OCI-LY3 (cell line): ENCODE data around the gene ARSG.

Experiments
- H2AFZ ChIP-seq: fragments of 200-600, 300-600 bp; shearing (Covaris generic); 2 replicates; pipeline ENCODE4 v1.6.0; 2014; ENCODE audit warnings: antibody characterized with exemption, low read depth, low read length
- H3K27ac ChIP-seq: fragments of 200-600, 300-600 bp; sonication (generic); 2 replicates; pipeline ENCODE4 v1.5.1; 2014; ENCODE audit warnings: mild to moderate bottlenecking, low read length, moderate library complexity, mixed read lengths
- H3K27me3 ChIP-seq: fragments of 200-600, 300-600 bp; sonication (generic); 2 replicates; pipeline ENCODE4 v1.6.1; 2014; ENCODE audit warnings: low read depth, low read length, mixed read lengths
- H3K36me3 ChIP-seq: fragments of 200-600, 300-600 bp; sonication (generic); replicated peaks from 2 replicates; pipeline ENCODE3; 2014; ENCODE audit warnings: low read depth, low read length, mixed read lengths
- H3K4me1 ChIP-seq: fragments of 300-600, 200-600 bp; sonication (generic); 2 replicates; pipeline ENCODE4 v1.6.1; 2014; ENCODE audit warnings: low read length, mixed read lengths
- H3K4me2 ChIP-seq: fragments of 200-600, 300-600 bp; sonication (generic); 2 replicates; pipeline ENCODE4 v1.6.1; 2014; ENCODE audit warnings: low read length, mixed read lengths
- H3K4me3 ChIP-seq: fragments of 300-600, 200-600 bp; sonication (generic); 2 replicates; pipeline ENCODE4 v1.5.1; 2014; ENCODE audit warnings: antibody characterized with exemption, mild to moderate bottlenecking, low read length, moderate library complexity
- H3K79me2 ChIP-seq: fragments of 300-600, 200-600 bp; shearing (Covaris generic); 2 replicates; pipeline ENCODE4 v1.6.1; 2014; ENCODE audit warnings: mild to moderate bottlenecking, low read length, mixed read lengths
- H3K9ac ChIP-seq: fragments of 300-600, 200-600 bp; shearing (Covaris generic); 2 replicates; pipeline ENCODE4 v1.6.0; 2014; ENCODE audit warnings: mild to moderate bottlenecking, low read length, moderate library complexity
- H3K9me3 ChIP-seq: fragments of 200-600, 300-600 bp; shearing (Covaris generic); 2 replicates; pipeline ENCODE4 v1.6.1; 2014; ENCODE audit warnings: low read length, mixed read lengths; ENCODE audit not compliant: insufficient read depth
- H4K20me1 ChIP-seq: fragments of 200-600, 300-600 bp; sonication (generic); 2 replicates; pipeline ENCODE4 v1.6.1; 2016; ENCODE audit warnings: low read length, mixed read lengths; ENCODE audit not compliant: insufficient read depth
- EZH2phosphoT487 ChIP-seq: fragments of 200-600 bp; shearing (Covaris generic); IDR thresholded peaks from 2 replicates; pipeline ENCODE4 v1.6.1; 2018; ENCODE audit warnings: antibody characterized with exemption, mixed run types, low read depth
- TF ChIP-seq, protein P1 (sequence below): fragments of 200-600, 300-600 bp; sonication (generic); IDR thresholded peaks from 2 replicates; pipeline ENCODE4 v1.5.1; 2014; ENCODE audit warnings: antibody characterized with exemption, low read length, low read depth

Gene ARSG

GRCh38 chr17:68427575-68427974 lies 136.3 kb downstream of the ARSG start:
- no peaks in the 10 kb centered on the region for H3K79me2 ChIP-seq
- no peak overlapping the region for H3K27ac ChIP-seq
- H3K36me3 ChIP-seq: no peaks in the 10 kb centered on the region
- no peak overlapping the region for H3K4me2 ChIP-seq
- TF ChIP-seq, protein P1, sequence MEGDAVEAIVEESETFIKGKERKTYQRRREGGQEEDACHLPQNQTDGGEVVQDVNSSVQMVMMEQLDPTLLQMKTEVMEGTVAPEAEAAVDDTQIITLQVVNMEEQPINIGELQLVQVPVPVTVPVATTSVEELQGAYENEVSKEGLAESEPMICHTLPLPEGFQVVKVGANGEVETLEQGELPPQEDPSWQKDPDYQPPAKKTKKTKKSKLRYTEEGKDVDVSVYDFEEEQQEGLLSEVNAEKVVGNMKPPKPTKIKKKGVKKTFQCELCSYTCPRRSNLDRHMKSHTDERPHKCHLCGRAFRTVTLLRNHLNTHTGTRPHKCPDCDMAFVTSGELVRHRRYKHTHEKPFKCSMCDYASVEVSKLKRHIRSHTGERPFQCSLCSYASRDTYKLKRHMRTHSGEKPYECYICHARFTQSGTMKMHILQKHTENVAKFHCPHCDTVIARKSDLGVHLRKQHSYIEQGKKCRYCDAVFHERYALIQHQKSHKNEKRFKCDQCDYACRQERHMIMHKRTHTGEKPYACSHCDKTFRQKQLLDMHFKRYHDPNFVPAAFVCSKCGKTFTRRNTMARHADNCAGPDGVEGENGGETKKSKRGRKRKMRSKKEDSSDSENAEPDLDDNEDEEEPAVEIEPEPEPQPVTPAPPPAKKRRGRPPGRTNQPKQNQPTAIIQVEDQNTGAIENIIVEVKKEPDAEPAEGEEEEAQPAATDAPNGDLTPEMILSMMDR: no peak
- TF ChIP-seq EZH2phosphoT487: no peak
- no peaks in the 10 kb centered on the region for H4K20me1 ChIP-seq
- H2AFZ ChIP-seq: no peak overlapping the region
- no peaks in the 10 kb centered on the region for H3K27me3 ChIP-seq
- no peak overlapping the region for H3K4me3 ChIP-seq
- no peaks in the 10 kb centered on the region for H3K9me3 ChIP-seq
- no peaks in the 10 kb centered on the region for H3K4me1 ChIP-seq
- H3K9ac ChIP-seq: no peak overlapping the region

GRCh38 chr17:68428498-68429172 lies 137.3 kb downstream of the ARSG start:
- H3K36me3 ChIP-seq: no peaks in the 10 kb centered on the region
- no peak overlapping the region for H3K9ac ChIP-seq
- no peak overlapping the region for H3K27ac ChIP-seq
- H3K79me2 ChIP-seq: no peaks in the 10 kb centered on the region
- no peak overlapping the region for H2AFZ ChIP-seq
- H3K4me3 ChIP-seq: no peak overlapping the region
- no peaks in the 10 kb centered on the region for H3K4me1 ChIP-seq
- H3K9me3 ChIP-seq: no peaks in the 10 kb centered on the region
- H3K4me2 ChIP-seq: no peak overlapping the region
- no peaks in the 10 kb centered on the region for H4K20me1 ChIP-seq
- TF ChIP-seq, protein P1: no peak
- no peak for TF ChIP-seq EZH2phosphoT487
- no peaks in the 10 kb centered on the region for H3K27me3 ChIP-seq

DNA sequence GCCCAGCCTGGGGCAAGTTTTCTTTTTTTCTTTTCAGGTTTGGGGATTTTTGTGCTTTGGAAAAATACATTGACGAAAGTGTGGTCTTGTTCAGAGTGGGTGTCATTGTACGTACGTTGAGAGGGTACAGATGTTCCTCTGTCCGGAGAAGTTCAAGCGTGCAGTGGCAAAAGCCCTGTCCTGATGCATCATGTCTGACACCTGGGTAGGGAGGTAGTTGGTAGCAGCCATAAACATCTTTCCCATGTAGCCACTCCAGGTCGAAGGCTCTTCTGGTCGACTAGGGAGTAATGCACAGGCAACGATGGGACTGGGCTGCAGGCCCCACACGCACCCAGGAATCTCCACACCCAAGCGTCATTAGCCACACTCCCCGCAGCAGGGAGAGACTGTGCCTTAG lies 138.6 kb downstream of the ARSG start:
- Histone ChIP-seq H3K36me3 (no peaks in the 10 kb centered on the region), H3K9me3 (no peaks in the 10 kb centered on the region), H3K4me1 (no peaks in the 10 kb centered on the region), H3K27ac (no peak overlapping the region), H3K4me3 (no peak overlapping the region), H4K20me1 (no peaks in the 10 kb centered on the region), H3K4me2 (no peak overlapping the region), H2AFZ (no peak overlapping the region), H3K9ac (no peak overlapping the region), H3K27me3 (no peaks in the 10 kb centered on the region), H3K79me2 (no peaks in the 10 kb centered on the region)
- no peak for TF ChIP-seq EZH2phosphoT487
- TF ChIP-seq, protein P1: no peak

DNA sequence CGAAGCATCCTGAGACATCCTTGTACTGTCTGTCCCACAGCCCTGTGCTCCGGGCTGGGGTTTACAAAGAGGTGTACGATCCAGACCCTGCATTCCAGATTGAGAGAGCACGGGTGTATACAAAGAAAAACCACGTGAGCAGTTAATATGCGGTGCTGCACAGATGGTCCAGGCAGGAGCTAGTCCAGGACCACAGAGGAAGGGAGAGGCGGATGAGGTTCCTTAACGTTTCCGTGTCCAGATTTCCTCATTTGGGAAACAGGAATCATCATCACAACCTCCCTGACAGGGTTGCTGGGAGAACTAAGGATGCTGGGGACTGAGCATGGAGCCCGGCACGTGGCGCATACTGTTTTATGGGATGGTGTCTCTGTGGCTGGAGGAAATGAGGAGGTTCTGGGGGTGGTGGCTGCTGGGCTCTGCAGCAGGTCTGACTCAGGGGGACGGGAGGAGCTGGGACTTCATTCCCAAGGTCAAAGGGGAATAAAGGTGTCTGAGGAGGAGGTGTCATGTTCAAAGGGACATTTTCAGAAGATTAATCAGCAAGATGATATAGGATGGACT lies 139.8 kb downstream of the ARSG start:
- Histone ChIP-seq H3K9me3 (no peaks in the 10 kb centered on the region), H3K27ac (no peak overlapping the region), H3K4me2 (no peak overlapping the region), H2AFZ (no peak overlapping the region), H3K36me3 (no peaks in the 10 kb centered on the region), H3K79me2 (no peaks in the 10 kb centered on the region), H3K4me1 (peaks cover 4% of the 10 kb centered on the region), H3K9ac (no peak overlapping the region), H3K4me3 (no peak overlapping the region), H4K20me1 (no peaks in the 10 kb centered on the region), H3K27me3 (no peaks in the 10 kb centered on the region)
- no peak for TF ChIP-seq EZH2phosphoT487
- TF ChIP-seq, protein P1: no peak
